GM13976 (cell line): ENCODE data around the gene NUP210.

Experiments
- DNase-seq: peaks from one replicate; pipeline ENCODE4 v3.0.0; 2012; ENCODE audit warnings: low spot score
- in situ Hi-C: fragments of 300-500 bp; cut with MboI; formaldehyde crosslinking; loops from one replicate; pipeline ENCODE4 v1.12.0; 2022; ENCODE audit warnings: low sequenced_read_pairs, mixed read lengths, inconsistent platforms; ENCODE audit not compliant: unreplicated experiment
- TF ChIP-seq, protein P1 (sequence below): IDR thresholded peaks from 2 replicates; pipeline ENCODE4 v1.5.1; 2012; ENCODE audit warnings: borderline replicate concordance, mild to moderate bottlenecking; ENCODE audit not compliant: insufficient read depth; ENCODE audit errors: extremely low read depth, missing control alignments, control extremely low read depth

Gene NUP210

DNA sequence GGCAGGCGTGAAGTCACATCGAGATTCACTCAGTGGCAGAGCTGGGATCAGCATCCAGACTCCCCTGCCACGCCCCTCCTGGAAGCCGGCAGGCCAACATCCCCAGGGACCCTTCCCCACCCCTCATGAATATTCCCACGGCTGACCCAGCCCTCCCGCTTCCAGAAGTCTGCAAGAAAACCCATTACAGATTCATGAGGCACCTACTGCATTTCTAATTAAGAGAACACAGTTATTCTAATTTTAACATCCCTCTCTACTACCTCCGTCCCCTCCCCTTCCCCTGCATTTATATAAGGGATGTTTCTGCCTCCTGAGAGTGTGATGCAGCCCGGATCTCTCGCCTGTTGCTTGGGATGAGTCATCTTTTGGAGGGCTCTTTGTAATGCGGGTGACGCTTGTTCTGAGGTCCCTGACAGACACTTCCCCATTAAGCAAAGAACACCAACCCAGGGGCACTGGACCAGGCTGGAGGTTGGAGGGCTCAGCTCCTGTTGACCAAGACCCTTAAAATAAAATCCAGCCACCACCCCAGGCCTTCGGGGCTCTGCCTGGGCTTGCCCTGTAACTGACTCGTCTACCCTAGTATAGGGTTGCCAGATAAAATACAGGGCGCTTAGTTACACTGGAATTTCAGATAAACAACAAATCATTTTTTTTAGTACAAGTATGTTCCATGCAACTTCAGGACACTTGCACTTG, 118.7 kb downstream of the NUP210 start:
- in situ Hi-C loops, result no loop called here
- DNase-seq, result no peak
- TF ChIP-seq, protein P1, sequence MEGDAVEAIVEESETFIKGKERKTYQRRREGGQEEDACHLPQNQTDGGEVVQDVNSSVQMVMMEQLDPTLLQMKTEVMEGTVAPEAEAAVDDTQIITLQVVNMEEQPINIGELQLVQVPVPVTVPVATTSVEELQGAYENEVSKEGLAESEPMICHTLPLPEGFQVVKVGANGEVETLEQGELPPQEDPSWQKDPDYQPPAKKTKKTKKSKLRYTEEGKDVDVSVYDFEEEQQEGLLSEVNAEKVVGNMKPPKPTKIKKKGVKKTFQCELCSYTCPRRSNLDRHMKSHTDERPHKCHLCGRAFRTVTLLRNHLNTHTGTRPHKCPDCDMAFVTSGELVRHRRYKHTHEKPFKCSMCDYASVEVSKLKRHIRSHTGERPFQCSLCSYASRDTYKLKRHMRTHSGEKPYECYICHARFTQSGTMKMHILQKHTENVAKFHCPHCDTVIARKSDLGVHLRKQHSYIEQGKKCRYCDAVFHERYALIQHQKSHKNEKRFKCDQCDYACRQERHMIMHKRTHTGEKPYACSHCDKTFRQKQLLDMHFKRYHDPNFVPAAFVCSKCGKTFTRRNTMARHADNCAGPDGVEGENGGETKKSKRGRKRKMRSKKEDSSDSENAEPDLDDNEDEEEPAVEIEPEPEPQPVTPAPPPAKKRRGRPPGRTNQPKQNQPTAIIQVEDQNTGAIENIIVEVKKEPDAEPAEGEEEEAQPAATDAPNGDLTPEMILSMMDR, result no peak

DNA sequence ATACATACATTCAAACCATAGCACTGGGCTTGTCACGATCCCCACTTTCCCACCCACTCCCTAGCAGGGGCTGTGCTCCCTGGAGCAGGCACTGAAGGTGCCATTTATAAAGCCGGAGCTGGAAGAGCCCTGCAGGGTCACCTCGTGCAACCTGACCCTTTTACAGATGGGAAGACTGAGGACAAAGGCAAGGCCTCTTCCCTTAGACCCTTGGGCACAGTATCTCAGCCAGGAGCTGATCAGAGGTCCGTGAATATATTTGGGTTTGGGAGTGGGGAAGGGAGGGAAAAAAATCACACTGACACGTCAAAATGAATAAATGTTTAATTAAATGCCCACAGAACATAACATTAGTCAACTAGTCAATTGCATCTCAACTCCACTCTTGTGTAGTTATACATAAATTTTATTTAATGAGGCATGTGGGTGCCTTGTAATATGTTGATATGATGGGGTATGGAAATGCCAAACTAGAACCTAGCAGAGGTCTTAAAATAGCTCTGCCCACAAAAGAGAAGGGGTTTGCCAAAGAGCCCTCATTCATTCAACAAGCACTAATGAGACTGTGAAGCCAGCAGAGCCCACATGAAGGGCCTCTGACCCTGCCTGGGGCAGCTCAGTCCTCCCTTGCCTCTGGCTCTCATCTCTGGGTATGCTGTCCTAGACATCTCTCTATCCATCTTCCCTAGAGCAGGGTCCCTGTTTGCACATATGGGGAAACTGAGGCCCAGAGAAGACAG, 119.4 kb downstream of the NUP210 start:
- in situ Hi-C loops, result no loop called here
- DNase-seq, result no peak
- TF ChIP-seq, protein P1, result no peak

GRCh38 chr3:13299531-13300155, 120.5 kb downstream of the NUP210 start:
- in situ Hi-C loops, result no loop called here
- TF ChIP-seq, protein P1, result no peak
- no peak for DNase-seq

- TF ChIP-seq, protein P1, result no peak
- DNase-seq, result no peak
- in situ Hi-C loops, result no loop called here
Measured at GRCh38 chr3:13296662-13297061, 123.5 kb downstream of the NUP210 start.

DNA sequence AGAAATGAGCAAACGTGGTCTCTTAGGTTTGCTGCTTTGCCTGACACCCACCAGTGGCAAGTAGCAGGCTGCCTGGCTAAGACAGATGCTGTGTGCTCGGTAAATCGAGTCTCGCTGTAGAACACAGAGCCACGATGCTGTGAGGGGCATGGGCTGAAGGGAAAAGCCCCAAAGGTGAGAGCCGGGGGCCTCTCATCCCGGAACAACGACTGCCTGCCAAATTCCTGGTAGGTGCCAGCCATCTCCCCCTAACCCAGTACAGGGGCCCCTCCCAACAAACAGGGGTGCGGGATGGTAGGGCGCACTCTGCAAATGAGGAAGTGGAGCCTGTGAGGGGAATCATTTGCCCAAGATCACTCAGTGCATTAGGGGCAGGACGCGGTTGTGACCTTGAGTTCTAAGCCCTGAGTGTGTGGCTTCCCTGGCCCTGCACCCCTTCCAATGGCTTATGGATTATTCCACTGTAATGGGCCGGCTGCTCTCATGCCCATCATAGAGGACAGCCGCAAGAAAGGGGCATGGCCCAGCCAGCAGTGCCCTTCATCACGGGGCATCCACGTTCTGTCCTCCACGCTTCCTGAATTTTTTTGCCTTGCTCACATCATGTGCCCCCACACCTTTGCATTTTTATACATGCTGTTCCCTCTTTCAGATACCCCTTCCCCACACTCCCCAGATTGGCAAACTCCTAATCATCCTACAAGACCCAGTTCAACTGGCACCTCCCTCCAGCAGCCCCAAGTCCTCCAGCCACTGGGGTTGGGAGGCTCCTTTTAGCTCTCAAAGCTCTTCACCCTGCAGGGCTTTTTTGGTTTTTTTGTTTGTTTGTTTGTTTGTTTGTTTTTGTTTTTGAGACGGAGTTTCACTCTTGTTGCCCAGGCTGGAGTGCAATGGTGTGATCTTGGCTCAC, 125.4 kb downstream of the NUP210 start:
- in situ Hi-C loops, result no loop called here
- TF ChIP-seq, protein P1, result no peak

GRCh38 chr3:13292375-13292774, 127.7 kb downstream of the NUP210 start:
- in situ Hi-C loops, result no loop called here
- DNase-seq, result no peak
- TF ChIP-seq, protein P1, result no peak

More for the DNA sequence above, 125.4 kb downstream of the NUP210 start:
- no peak for DNase-seq
